IMR-90 (cell line): ENCODE results near the gene DCTN2.
A peak's percentile ranks its signal among the peaks of the same experiment; 100 is the strongest.

Experiments
- POLR2A ChIP-seq: IDR thresholded peaks from 2 replicates; pipeline ENCODE4 v1.6.1; 2012; ENCODE audit warnings: mild to moderate bottlenecking, low read depth, low read length
- TF ChIP-seq, protein P1 (sequence below): conservative IDR thresholded peaks from 2 replicates; pipeline ENCODE4 v1.5.1; 2012; ENCODE audit warnings: mild to moderate bottlenecking, low read depth, low read length, improper control_type of control experiment

DNA sequence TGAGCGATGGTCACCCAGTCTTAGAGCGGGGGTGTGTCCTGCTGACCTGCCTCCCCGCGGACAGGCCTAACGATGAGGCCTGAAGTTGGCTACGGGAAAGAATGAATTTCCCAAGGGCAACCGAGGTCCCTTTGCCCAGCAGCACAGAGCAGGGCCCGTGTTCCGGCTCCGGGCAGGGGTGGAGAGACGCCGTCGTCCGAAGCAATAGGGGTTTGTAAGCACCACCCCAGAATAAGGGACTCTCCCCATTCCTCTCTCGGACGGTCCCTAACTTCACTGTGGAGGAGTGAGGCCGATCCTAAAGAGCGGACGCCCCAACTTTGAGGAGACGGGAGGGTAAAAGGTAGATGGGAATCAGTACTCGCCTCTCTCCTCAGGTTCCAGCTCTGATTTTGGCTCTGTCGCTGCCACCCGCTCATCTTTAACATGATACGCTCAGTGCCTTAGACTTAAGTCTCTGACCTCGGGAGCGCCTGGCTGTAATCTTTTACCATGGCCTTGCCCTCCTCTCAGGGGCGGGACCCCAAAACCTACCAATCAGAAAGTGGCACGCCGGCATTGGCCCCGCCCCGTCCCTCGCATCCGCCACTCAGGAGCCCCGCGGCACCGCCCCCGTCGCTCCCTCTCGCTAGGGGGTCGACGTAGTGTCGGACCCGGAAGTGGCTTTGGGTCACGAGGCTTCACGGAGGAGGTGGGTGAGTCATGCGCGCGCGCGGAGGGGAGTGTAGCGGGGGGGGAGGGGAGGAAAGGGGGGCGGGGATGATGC, 26.8 kb downstream of the DCTN2 start, which contains the start of gene DDIT3:
- peak; percentile 100 for TF ChIP-seq POLR2A
- TF ChIP-seq, protein P1, sequence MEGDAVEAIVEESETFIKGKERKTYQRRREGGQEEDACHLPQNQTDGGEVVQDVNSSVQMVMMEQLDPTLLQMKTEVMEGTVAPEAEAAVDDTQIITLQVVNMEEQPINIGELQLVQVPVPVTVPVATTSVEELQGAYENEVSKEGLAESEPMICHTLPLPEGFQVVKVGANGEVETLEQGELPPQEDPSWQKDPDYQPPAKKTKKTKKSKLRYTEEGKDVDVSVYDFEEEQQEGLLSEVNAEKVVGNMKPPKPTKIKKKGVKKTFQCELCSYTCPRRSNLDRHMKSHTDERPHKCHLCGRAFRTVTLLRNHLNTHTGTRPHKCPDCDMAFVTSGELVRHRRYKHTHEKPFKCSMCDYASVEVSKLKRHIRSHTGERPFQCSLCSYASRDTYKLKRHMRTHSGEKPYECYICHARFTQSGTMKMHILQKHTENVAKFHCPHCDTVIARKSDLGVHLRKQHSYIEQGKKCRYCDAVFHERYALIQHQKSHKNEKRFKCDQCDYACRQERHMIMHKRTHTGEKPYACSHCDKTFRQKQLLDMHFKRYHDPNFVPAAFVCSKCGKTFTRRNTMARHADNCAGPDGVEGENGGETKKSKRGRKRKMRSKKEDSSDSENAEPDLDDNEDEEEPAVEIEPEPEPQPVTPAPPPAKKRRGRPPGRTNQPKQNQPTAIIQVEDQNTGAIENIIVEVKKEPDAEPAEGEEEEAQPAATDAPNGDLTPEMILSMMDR = no peak
